Endothelial cell (in vitro differentiated cells): ENCODE measurements around the gene HAUS3. TPM values are rescaled to one million over a fixed set of nuclear protein-coding genes. Genes with fewer than 3 reads are reported as not detected.
A peak's percentile ranks its signal among the peaks of the same experiment; 100 is the strongest.

Experiments
- DNase-seq: peaks from one replicate; pipeline ENCODE4 v3.0.0; 2021; ENCODE audit warnings: low spot score
- H3K27ac Mint-ChIP-seq: one replicate; pipeline ENCODE4 v1.8.0; 2021; ENCODE audit warnings: mixed read lengths, inconsistent platforms; ENCODE audit not compliant: unreplicated experiment
- H3K27me3 Mint-ChIP-seq: one replicate; pipeline ENCODE4 v1.8.0; 2021; ENCODE audit warnings: mild to moderate bottlenecking, moderate library complexity, mixed read lengths, inconsistent platforms; ENCODE audit not compliant: unreplicated experiment
- H3K36me3 Mint-ChIP-seq: one replicate; pipeline ENCODE4 v1.8.0; 2021; ENCODE audit warnings: mild to moderate bottlenecking, low read depth, mixed read lengths, inconsistent platforms; ENCODE audit not compliant: unreplicated experiment
- H3K4me1 Mint-ChIP-seq: one replicate; pipeline ENCODE4 v1.8.0; 2021; ENCODE audit warnings: mild to moderate bottlenecking, mixed read lengths, inconsistent platforms; ENCODE audit not compliant: unreplicated experiment
- H3K4me3 Mint-ChIP-seq: one replicate; pipeline ENCODE4 v1.8.0; 2021; ENCODE audit warnings: mild to moderate bottlenecking, mixed read lengths, inconsistent platforms; ENCODE audit not compliant: unreplicated experiment
- H3K9me3 Mint-ChIP-seq: one replicate; pipeline ENCODE4 v1.8.0; 2021; ENCODE audit warnings: mixed read lengths, inconsistent platforms; ENCODE audit not compliant: unreplicated experiment
- total RNA-seq: library from RNA; stranded (reverse); fragmentation: NEBNext Ultra II Directional; extraction: Animal tissue kit (Norgen Biotek cat#: 25700); gene quantifications from one replicate; pipeline ENCODE4 v1.2.1, GENCODE V29; 2021; ENCODE audit not compliant: unreplicated experiment
- TF ChIP-seq, protein P1 (sequence below): fragments of 200-600 bp; sonication (generic); IDR thresholded peaks from one replicate; pipeline ENCODE4 v1.5.0; 2021; ENCODE audit warnings: antibody characterized with exemption; ENCODE audit not compliant: unreplicated experiment

The HAUS3 gene
- total RNA-seq, 1 donor from 2014 or later: 16.2 TPM

DNA sequence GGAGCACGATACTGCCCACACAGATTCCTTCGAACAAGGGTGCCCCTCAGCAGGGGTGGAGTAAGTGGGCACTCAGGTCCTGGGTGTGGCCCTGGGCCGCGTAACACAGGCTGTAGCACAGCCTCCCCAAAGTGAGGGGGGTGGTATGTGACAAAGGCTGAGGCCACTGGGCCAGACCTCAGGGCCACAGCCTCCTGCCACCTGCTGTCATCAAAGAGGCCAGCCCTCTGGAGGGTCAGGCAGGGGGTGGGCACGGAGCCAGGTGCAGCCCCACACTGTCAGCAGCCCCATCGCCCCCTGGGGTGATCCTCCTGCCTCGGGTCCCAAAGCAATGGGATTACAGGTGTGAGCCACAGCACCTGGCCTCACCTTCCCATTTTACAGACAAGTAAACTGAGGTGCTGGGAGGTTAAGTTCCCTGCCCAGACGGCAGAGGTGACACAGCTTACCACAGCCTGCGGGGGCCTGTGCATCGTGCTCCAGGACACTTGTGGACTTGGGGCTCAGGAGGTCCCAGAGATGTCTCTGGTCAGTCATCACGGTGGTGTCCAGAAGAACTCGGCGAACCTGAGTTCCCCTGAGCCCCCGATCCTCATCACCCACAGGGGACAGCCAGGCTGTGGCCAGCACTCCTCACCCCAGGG is 47.5 kb upstream of the HAUS3 start:
- no peak overlapping the region for H3K27ac Mint-ChIP-seq
- TF ChIP-seq, protein P1, sequence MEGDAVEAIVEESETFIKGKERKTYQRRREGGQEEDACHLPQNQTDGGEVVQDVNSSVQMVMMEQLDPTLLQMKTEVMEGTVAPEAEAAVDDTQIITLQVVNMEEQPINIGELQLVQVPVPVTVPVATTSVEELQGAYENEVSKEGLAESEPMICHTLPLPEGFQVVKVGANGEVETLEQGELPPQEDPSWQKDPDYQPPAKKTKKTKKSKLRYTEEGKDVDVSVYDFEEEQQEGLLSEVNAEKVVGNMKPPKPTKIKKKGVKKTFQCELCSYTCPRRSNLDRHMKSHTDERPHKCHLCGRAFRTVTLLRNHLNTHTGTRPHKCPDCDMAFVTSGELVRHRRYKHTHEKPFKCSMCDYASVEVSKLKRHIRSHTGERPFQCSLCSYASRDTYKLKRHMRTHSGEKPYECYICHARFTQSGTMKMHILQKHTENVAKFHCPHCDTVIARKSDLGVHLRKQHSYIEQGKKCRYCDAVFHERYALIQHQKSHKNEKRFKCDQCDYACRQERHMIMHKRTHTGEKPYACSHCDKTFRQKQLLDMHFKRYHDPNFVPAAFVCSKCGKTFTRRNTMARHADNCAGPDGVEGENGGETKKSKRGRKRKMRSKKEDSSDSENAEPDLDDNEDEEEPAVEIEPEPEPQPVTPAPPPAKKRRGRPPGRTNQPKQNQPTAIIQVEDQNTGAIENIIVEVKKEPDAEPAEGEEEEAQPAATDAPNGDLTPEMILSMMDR: no peak
- no peaks in the 10 kb centered on the region for H3K9me3 Mint-ChIP-seq
- H3K4me3 Mint-ChIP-seq: no peak overlapping the region
- no peak for DNase-seq
- peaks cover 2% of the 10 kb centered on the region for H3K27me3 Mint-ChIP-seq
- no peaks in the 10 kb centered on the region for H3K36me3 Mint-ChIP-seq
- peaks cover 8% of the 10 kb centered on the region for H3K4me1 Mint-ChIP-seq

DNA sequence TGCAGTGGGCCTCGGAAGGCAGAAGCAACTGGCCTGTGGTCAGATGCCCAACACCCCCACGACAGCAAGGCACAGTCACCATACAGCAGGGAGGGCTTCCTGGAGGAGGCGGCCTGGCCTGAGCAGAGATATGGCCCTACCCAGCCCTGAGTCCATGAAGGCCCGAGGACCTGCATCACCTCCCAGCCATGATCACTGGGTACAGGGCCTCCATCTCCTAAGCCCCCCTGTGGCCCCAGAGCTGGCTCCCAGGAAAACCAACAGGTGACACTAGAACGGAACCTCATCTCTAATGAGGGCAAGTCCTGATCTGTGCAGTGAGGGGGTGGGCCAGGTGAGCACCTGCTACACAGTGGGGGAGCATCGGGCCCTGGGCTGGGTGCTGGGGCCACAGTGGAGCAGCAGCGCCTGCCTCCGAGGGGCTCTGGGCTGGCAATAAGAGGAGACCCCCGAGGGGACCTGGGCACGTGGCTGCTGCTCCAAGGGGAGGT is 46.2 kb upstream of the HAUS3 start:
- Mint-ChIP-seq H3K36me3 (no peaks in the 10 kb centered on the region), H3K9me3 (no peaks in the 10 kb centered on the region), H3K27ac (no peak overlapping the region), H3K4me1 (peaks cover 8% of the 10 kb centered on the region), H3K4me3 (no peak overlapping the region), H3K27me3 (peaks cover 4% of the 10 kb centered on the region)
- DNase-seq: no peak
- TF ChIP-seq, protein P1: no peak

DNA sequence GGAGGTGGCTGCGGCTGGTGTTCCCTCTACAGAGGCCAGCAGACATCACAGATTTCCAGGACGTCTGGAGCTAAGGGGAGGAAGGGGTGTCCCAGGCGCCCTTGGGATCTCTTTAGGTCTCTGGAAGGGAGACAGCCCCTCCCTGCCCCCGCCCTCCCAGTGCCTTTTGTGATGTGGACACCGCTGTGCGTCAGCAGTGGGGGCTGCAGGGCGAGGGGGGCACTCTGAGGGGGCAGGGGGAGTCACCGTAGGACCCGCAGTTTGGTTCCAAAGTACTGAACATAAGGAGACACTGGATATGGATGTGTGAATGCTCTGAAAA is 45.6 kb upstream of the HAUS3 start:
- Mint-ChIP-seq H3K36me3 (no peaks in the 10 kb centered on the region), H3K27ac (no peak overlapping the region)
- TF ChIP-seq, protein P1: no peak

DNA sequence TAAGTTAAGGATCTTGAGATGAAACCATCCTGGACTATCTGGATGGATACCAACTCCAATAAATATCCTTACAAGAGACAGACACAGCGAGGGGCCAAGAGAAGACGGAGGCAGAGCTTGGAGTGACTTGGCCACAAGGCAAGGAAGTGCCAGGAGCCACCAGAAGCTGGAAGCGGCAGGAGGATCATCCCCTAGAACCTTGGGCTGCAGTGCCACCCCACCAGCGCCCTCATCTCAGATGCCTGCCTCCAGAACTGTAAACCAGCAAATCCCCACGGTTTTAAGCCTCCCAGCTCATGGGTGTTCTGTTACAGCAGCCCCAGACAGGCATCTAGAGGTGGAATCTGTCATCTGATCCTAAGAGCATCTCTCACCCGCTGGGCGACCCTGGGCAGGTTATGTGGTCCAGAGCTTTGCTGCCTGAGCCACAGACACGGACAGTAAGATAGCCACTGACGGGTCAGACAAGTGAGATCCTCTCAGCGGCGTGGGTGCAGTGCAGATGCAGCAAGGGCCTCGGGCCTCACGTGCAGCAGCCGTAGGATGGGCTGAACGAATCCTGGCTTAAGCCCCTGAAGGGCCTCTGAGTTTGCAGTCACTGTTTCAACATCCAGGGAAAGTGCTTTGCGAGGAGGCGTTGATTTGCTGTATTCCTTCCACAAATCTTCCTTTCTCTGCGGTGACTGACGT is 45.1 kb upstream of the HAUS3 start:
- no peak for DNase-seq
- Mint-ChIP-seq H3K4me1 (peaks cover 8% of the 10 kb centered on the region), H3K27ac (peak overlapping the region; percentile 24), H3K36me3 (no peaks in the 10 kb centered on the region), H3K27me3 (peaks cover 4% of the 10 kb centered on the region), H3K4me3 (no peak overlapping the region), H3K9me3 (no peaks in the 10 kb centered on the region)
- TF ChIP-seq, protein P1: no peak

More for the DNA sequence above, 45.6 kb upstream of the HAUS3 start:
- DNase-seq: no peak
- Mint-ChIP-seq H3K9me3 (no peaks in the 10 kb centered on the region), H3K4me1 (peaks cover 8% of the 10 kb centered on the region), H3K27me3 (peaks cover 4% of the 10 kb centered on the region), H3K4me3 (no peak overlapping the region)
